ENCODE measurements around the gene SLC38A5.

SLC38A5 gene

GRCh38 chrX:48490661-48491060 lies 20.6 kb upstream of the SLC38A5 start:
- DNase-seq (ENCODE audit: low read depth), result no peak

DNA sequence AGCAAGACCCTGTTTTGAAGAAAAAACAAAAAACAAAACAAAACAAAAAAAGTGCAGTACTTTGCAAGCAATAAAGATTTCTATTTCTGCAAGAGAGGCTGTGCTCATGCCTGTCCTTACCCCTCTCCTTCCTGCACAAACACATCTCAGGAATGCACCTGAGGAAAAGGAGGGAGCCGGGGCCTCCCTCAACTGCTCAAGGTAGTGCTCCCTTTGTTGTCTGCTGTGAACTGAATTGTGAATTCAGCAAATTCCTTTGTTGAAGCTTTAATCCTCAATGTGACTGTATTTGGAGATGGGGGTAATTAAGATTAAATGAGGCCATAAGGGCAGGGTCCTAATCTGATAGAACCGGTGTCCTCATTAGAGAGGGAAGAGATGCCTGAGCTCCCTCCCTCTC lies 19.8 kb upstream of the SLC38A5 start:
- no peak for DNase-seq (ENCODE audit: low read depth)

- no peak for DNase-seq (ENCODE audit: low read depth)
Observed at GRCh38 chrX:48489296-48489695, 19.2 kb upstream of the SLC38A5 start.

- no peak for DNase-seq (ENCODE audit: low read depth)
Observed at GRCh38 chrX:48488034-48488433, 18.0 kb upstream of the SLC38A5 start.

GRCh38 chrX:48487362-48487798 lies 17.3 kb upstream of the SLC38A5 start:
- peak; percentile 97 for DNase-seq (ENCODE audit: low read depth)

- DNase-seq (ENCODE audit: low read depth), result no peak
Observed at GRCh38 chrX:48482526-48482925, 12.5 kb upstream of the SLC38A5 start.

DNA sequence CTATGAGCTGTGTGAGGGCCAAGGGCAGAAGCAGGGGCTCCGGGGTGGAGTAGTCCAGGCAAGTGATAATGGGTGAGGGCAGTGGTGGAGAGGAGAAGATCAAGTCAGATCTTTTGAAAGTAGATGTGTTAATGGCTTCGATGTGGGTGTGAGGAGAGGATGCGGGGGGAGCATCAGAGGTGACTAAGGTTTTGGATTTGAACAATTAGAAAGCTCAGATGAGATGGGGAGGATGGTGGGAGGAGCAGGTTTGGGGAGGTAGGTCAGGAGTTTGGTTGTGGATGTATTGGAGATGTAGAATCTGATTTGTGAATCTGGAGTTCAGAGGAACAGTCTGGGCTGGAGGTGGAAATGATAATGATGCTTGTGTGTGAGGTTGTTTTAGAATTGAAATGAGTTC lies 10.5 kb upstream of the SLC38A5 start:
- DNase-seq (ENCODE audit: low read depth), result no peak

- DNase-seq (ENCODE audit: low read depth), result no peak
Observed at GRCh38 chrX:48480142-48480541, 10.1 kb upstream of the SLC38A5 start.

DNA sequence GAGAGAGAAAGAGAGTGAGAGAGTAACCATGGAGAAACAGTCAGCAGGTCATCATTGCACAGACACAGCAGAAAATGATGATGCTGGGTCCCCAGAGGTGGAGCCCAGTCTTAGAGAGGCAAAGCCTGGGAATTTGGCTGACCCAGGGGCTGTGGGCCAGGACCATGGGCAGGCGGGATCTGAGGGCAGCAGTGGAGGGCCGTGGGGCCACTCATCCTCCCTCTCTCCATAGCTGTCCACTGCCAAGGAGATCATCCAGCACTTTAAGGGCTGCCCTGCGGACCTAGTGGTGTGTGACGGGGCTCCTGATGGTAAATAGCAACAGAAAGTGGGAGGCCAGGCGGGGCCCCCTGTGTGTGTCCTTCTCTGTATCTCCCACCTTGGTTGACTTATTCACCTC lies 8.7 kb upstream of the SLC38A5 start:
- DNase-seq (ENCODE audit: low read depth), result no peak

GRCh38 chrX:48477960-48478755 lies 8.1 kb upstream of the SLC38A5 start:
- DNase-seq (ENCODE audit: low read depth), result no peak

- DNase-seq (ENCODE audit: low read depth), result no peak
Observed at GRCh38 chrX:48476919-48477318, 6.9 kb upstream of the SLC38A5 start.

DNA sequence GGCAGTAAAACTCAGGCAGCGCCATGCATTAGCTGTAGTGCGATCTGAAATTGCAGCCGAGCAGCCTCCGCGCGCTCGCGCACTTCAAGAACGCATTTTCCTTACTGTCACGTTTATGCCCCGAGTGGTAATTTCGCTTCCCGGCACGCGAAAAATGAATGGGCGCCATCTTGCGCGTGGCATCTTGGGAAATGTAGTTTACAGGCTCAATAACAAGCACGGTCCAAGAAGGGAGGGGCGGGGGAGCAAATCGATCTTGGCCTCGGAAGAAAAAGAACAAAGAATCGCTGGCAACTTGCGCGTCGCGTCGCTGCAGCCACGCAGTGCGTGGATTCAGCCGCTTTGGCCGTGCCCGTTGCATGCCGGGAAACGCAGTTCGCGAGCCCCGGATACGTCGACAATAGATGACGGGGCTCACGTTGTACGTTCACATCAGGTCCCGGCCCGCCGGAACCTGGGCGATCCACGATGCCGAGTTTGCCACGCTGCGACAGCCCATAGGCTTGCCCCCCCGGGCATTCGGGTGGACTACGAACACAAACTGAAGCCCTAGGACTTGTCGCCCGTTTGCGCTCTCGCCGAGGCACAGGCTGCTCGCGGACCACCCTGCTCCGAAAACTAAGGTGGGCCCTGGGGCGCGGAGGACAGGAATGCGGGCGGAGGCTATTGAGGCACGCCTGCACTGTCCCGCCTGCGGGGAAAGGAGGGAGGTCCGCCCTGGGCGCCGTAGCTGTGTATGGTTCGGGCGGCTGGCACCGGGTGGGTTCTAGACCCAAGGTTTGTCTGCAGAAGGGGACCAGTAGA lies 5.9 kb upstream of the SLC38A5 start, which contains the start of gene FTSJ1:
FTSJ1 (plus strand) TSS at position 426 of the 804 bp plus-strand sequence. CDS start 1,849 bp downstream, outside the sequence.
- DNase-seq (ENCODE audit: low read depth), result peak; percentile 67

DNA sequence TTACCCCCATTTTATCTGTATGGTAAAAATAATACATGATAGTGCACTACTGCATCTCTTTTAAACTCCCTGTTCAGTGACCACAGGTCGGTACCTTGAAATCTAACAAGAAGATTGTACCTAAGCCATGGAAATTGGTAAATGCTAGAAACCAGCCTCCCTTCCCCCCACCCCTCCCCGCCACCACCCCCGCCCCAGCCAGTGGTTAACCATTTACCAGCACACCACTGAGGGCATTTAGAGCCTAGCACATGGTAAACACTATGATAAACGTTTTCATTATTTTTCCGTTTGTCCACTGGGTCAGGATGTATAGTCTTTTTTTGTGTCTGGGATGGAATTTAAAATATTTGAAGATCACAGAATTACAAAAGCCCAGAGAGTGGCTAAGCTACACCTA lies 5.2 kb upstream of the SLC38A5 start:
- DNase-seq (ENCODE audit: low read depth), result no peak

- no peak for DNase-seq (ENCODE audit: low read depth)
Observed at GRCh38 chrX:48474581-48474980, 4.5 kb upstream of the SLC38A5 start.

DNA sequence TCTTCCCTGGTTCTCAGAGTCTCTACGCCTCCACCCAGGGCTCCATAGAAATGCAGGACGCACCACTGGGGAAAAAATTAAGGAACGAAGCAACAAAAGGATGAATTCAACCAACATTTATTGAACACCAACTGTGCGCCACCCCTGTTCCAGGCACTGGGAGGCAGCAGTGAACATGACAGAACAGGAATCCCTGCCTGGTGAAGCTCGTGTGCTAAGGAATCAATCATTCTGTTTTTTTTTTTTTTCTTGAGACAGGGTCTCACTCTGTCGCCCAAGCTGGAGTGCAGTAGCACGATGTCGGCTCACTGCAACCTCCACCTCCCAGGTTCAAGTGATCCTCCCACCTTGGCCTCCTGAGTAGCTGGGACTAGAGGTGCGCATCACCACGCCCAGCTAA lies 4.1 kb upstream of the SLC38A5 start:
- DNase-seq (ENCODE audit: low read depth), result no peak

DNA sequence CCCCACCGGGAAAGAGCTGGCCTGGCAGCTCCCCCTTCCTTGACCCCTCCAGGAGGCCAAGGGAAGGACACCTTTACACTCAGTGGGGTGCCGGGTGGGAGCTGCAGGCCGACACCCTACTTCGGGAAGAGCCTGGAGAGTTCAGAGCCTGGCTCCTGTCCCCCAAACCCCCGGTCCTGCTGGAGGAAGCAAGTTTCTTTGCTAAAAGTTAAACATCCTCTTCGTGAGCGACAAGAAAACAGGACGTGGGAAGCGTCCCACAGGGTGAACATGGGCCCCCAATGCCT lies 3.6 kb upstream of the SLC38A5 start:
- DNase-seq (ENCODE audit: low read depth), result no peak

- DNase-seq (ENCODE audit: low read depth), result no peak
Observed at GRCh38 chrX:48472851-48473703, 3.0 kb upstream of the SLC38A5 start.

DNA sequence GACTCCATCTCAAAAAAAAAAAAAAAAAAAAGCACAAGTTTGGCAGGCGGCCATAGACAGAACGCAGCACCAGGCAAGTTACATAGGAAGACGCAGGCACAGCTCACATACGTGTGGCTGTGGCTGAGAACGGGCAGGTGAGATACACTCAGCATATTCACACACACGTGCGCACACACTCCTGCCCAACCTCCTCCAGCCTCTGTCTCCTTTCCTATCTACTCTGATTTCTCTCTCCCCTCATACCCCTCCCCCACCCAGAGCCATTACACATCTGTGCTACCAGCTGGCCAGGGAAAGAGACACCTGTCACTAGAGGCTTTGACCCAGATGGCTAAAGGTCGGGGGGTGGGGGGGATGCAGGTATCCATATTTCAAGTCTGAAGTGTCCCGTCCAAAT lies 2.2 kb upstream of the SLC38A5 start:
- DNase-seq (ENCODE audit: low read depth), result no peak

DNA sequence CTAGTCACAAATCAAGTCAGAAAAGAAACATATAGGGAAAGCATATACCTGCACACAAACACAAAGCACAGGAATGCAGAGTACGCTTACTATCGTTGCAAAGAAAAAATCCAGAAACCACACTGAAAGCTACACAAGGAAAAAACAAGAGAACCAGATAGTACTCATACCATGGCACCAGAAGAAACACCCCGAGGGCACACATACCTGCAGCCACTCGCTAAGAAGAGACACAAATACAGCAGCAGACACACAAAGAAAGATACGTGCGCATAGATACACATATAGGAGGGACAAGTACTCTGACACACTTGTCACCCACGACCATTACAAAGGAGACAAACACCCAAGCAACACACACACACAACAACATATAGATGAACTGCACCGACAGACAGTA lies 1.4 kb upstream of the SLC38A5 start:
- DNase-seq (ENCODE audit: low read depth), result no peak

DNA sequence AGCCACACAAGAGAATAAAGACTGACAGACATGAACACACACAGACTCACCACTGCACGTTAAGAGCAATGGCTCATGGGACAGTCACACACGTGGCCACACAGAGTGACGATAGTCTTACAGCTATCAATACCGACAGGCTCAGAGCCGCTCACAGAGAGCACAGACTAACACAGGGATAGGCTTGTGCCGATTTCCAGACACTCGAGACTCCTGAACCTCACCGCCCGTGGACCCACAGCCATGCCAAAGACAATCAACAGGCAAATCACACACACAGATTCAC lies 716 bp upstream of the SLC38A5 start:
- no peak for DNase-seq (ENCODE audit: low read depth)

GRCh38 chrX:48468693-48469691 lies 1.1 kb downstream of the SLC38A5 start:
- DNase-seq (ENCODE audit: low read depth), result no peak
